ENCODE measurements around the gene CERCAM.

- TF ChIP-seq EZH2 (IDR thresholded peaks at IDR 0.05; ENCODE audit: insufficient read depth, poor library complexity, severe bottlenecking) (no peak), EZH2phosphoT487 (IDR thresholded peaks at IDR 0.05; ENCODE audit: insufficient read depth, low read depth) (no peak)
Observed at GRCh38 chr9:128482186-128482585, 61.5 kb downstream of the CERCAM start.
